ENCODE data around the gene LAMB4.

Gene LAMB4

GRCh38 chr7:108008827-108009226 lies 121.3 kb downstream of the LAMB4 start:
- no peak for DNase-seq

- no peak for DNase-seq
Measured at GRCh38 chr7:108008240-108008639, 121.9 kb downstream of the LAMB4 start.

- no peak for DNase-seq
Measured at GRCh38 chr7:108007762-108008161, 122.4 kb downstream of the LAMB4 start.

- DNase-seq = no peak
Measured at GRCh38 chr7:108007261-108007660, 122.9 kb downstream of the LAMB4 start.

- no peak for DNase-seq
Measured at GRCh38 chr7:108004220-108005142, 125.7 kb downstream of the LAMB4 start.

- DNase-seq = no peak
Measured at GRCh38 chr7:108003599-108003935, 126.6 kb downstream of the LAMB4 start.

- no peak for DNase-seq
Measured at GRCh38 chr7:108002726-108003598, 127.2 kb downstream of the LAMB4 start, which contains the start of gene LAMB1. TSS of gene LAMB1 (minus strand) at chr7:108003161. CDS start at chr7:108002885, 276 bp downstream.

GRCh38 chr7:108001764-108002725 lies 128.1 kb downstream of the LAMB4 start:
- DNase-seq = no peak

- no peak for DNase-seq
Measured at GRCh38 chr7:108000875-108001763, 129.0 kb downstream of the LAMB4 start.

GRCh38 chr7:107999779-108000560 lies 130.2 kb downstream of the LAMB4 start:
- no peak for DNase-seq

GRCh38 chr7:107998660-107999480 lies 131.3 kb downstream of the LAMB4 start:
- no peak for DNase-seq

GRCh38 chr7:107998150-107998549 lies 132.0 kb downstream of the LAMB4 start:
- no peak for DNase-seq

- no peak for DNase-seq
Measured at GRCh38 chr7:107996072-107996882, 133.9 kb downstream of the LAMB4 start.

GRCh38 chr7:107995184-107996071 lies 134.7 kb downstream of the LAMB4 start:
- DNase-seq = no peak

- no peak for DNase-seq
Measured at GRCh38 chr7:107994421-107995030, 135.6 kb downstream of the LAMB4 start.

GRCh38 chr7:107993891-107994291 lies 136.3 kb downstream of the LAMB4 start:
- DNase-seq = no peak

All from CD4-positive, alpha-beta T cell treated with Interleukin-10 for 1 hour (primary cell).